NCI-H526 treated with DMSO at 0.1 percent for 48 hours (cell line): Measurements from ENCODE around the gene CARD11.
"Not testable (repeated sequence)": the region's sequence is repeated elsewhere in the genome, so short reads cannot be mapped to it uniquely, and the experiment has no call there.

Experiments
- DNase-seq: peaks from one replicate; lab custom pipeline; 2025; lab: John Stamatoyannopoulos, UW

CARD11 gene

DNA sequence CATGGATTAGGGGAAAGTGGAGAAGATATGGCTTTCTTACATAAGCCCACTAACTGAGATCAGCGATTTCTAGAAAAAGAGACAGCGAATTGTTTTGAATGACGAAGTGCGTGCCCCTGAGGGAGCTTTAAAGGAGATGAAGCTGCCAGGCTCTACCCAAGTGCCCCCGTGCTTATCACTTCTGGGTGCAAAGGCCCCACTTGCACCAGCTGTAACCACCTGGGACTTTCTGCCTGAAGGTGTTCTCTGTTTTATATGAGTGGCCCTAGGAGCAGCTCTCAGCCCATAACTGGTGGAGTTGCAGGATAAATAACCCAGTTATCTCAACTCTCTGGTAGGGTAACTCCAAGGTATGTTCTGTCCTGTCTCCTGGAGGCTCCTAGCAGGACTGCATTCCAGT, 20.4 kb upstream of the CARD11 start:
- no peak for DNase-seq

- no peak for DNase-seq
Observed at GRCh38 chr7:3063016-3063753, 19.5 kb upstream of the CARD11 start.

DNA sequence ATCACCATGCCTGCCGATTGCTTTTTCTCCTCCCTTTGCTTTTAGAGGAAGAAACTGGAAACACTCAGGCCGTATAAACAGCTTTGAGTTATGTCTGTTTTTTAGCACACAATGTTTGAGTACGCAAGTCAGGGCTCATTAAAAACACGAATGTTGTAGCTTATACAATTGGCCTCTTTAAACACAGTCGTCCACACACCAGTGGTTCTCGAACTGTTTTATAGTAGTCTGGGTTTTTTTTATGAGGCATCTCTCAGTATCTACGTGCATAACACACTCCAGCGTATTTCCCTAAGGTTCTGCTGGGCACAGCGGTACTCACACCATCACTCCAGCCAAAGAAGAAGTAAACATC, 13.4 kb upstream of the CARD11 start:
- peak; percentile 16 for DNase-seq

GRCh38 chr7:3056234-3057065, 12.8 kb upstream of the CARD11 start:
- peak; percentile 3 for DNase-seq

DNA sequence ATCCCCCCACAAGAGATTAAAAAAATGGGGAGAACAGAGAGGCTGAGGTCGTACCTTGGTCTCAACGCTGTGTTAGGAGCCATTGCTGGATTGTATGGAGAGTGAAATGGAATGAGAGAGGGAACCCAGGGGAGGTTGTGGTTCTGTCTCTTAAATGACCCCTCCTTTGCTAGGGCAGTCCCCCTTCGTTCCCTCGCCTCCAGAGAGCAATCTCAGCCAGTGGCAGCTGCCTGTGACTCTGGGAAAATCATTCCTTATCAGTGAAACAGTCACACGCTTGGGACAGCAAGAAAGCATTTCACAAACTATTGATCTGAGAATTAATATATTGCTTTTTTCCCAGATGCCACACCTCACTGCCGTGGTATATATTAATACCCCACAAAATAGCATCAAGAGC, 12.0 kb upstream of the CARD11 start:
- DNase-seq, result no peak

- no peak for DNase-seq
Observed at GRCh38 chr7:3042861-3043489, 692 bp downstream of the CARD11 start.

GRCh38 chr7:3041986-3042675, 1.5 kb downstream of the CARD11 start:
- no peak for DNase-seq

GRCh38 chr7:3039787-3040186, 3.9 kb downstream of the CARD11 start:
- no peak for DNase-seq

GRCh38 chr7:3038011-3038410, 5.7 kb downstream of the CARD11 start:
- DNase-seq, result not testable (repeated sequence)

- DNase-seq, result no peak
Observed at GRCh38 chr7:3037259-3037658, 6.4 kb downstream of the CARD11 start.

GRCh38 chr7:3034591-3035150, 9.0 kb downstream of the CARD11 start:
- no peak for DNase-seq

- DNase-seq, result no peak
Observed at GRCh38 chr7:3033581-3033980, 10.1 kb downstream of the CARD11 start.

- DNase-seq, result no peak
Observed at GRCh38 chr7:3033136-3033535, 10.5 kb downstream of the CARD11 start.

GRCh38 chr7:3032256-3032655, 11.4 kb downstream of the CARD11 start:
- no peak for DNase-seq

- no peak for DNase-seq
Observed at GRCh38 chr7:3029138-3029537, 14.5 kb downstream of the CARD11 start.

GRCh38 chr7:3028758-3029093, 14.9 kb downstream of the CARD11 start:
- no peak for DNase-seq

GRCh38 chr7:3028071-3028757, 15.5 kb downstream of the CARD11 start:
- no peak for DNase-seq

GRCh38 chr7:3027005-3027845, 16.4 kb downstream of the CARD11 start:
- DNase-seq, result no peak

DNA sequence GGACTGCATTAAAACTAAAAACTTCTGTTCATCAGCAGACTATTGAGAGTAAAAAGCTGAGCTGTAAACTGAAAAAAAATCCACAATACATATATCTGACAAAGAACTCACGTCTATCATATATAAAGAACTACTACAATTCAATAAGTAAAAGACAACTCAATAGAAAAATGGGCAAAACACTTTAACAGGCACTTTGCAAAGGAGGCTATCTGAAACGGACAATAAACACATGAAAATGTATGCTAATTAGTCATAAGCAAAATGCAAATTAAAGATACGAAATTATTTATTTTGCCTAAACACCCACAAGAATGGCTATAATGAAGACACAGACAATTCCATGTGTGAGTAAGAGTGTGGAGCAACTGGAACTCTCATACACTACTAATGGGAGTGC, 18.1 kb downstream of the CARD11 start:
- DNase-seq, result no peak

- DNase-seq, result no peak
Observed at GRCh38 chr7:3021825-3022224, 21.8 kb downstream of the CARD11 start.

GRCh38 chr7:3021224-3021623, 22.4 kb downstream of the CARD11 start:
- DNase-seq, result not testable (repeated sequence)
